Bronchial epithelial cell (primary cell): ENCODE data around the gene STK40. TPM values are rescaled to one million over a fixed set of nuclear protein-coding genes. Genes with fewer than 3 reads are reported as not detected.

Experiments
- DNase-seq: peaks from one replicate; pipeline ENCODE4 v3.0.0-alpha.2; 2010; ENCODE audit warnings: low read depth
- FAIRE-seq: peaks from 2 replicates; lab custom pipeline; 2011; peaks lifted over from hg19 to GRCh38; lab: Jason Lieb, UNC
- H3K27me3 ChIP-seq: 2 replicates; pipeline ENCODE4 v1.5.1; 2011; ENCODE audit warnings: low read length; ENCODE audit not compliant: control insufficient read depth, insufficient read depth
- H3K36me3 ChIP-seq: 2 replicates; pipeline ENCODE4 v1.5.1; 2011; ENCODE audit warnings: low read length; ENCODE audit not compliant: control insufficient read depth, insufficient read depth
- H3K4me3 ChIP-seq: 2 replicates; pipeline ENCODE4 v1.5.1; 2011; ENCODE audit warnings: mild to moderate bottlenecking, low read depth, low read length, control low read depth
- CTCF ChIP-seq: IDR thresholded peaks from 2 replicates; pipeline ENCODE4 v1.5.1; 2011; ENCODE audit warnings: mild to moderate bottlenecking, moderate library complexity, low read length, control low read depth, inconsistent platforms; ENCODE audit not compliant: insufficient read depth, severe bottlenecking
- total RNA-seq: library from RNA; depleted of rRNA; stranded (reverse); fragments of >200 nt; gene quantifications from 2 replicates; pipeline ENCODE4 v1.2.1, GENCODE V29; 2014

STK40 gene
- total RNA-seq, 1 donor from 2014 or later: 9.0 TPM

GRCh38 chr1:36414384-36414783 is 28.7 kb upstream of the STK40 start:
- Histone ChIP-seq H3K4me3 (no peak overlapping the region), H3K27me3 (no peaks in the 10 kb centered on the region), H3K36me3 (no peaks in the 10 kb centered on the region)
- no peak for TF ChIP-seq CTCF
- FAIRE-seq (no peak), DNase-seq (no peak)

DNA sequence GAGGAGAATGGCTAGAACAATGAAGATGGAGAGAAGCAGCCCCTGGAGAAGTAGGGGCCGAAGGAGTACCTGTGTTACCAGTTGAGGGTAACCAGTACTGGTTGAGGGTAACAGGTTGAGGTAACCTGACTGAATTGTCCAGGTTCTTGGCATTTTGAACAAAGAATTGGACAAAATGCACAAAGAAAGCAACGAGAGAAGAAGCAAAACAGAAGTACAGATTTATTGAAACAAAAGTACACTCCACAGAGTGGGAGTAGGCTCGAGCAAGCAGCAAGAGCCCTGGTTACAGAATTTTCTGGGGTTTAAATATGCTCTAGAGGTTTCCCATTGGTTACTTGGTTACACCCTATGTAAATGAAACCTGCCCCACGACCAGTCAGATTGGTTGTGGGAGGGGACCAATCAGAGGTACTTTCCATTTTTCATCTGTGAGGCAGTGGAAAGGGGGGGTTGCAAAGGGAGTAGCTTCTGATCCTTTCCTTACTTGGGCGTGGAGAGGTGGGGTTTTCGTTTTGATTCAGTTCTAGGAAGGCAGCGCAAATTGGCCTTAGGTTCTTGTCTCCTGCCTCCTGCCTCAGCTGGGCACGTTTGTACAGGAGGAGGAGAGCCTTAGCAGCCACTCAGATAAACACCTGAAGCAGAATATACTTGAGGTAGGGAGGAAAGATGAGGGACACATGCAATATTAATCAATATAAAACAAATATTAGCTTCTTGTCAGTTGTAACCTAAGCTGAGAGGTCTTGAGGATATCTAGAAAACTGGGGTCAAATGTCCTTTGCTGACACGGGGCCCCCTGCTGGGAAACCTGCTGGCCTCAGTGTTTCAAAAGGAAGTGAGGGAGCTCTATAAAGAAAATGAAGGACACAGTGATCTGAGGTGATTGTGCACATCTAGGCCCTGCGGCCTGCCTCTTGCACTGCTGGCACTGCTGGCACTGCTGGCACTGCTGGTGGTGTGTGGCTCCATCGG is 26.2 kb upstream of the STK40 start:
- H3K4me3 ChIP-seq: no peak overlapping the region
- peak; percentile 54 for DNase-seq
- no peak for FAIRE-seq
- H3K36me3 ChIP-seq: no peaks in the 10 kb centered on the region
- no peaks in the 10 kb centered on the region for H3K27me3 ChIP-seq
- TF ChIP-seq CTCF: no peak

DNA sequence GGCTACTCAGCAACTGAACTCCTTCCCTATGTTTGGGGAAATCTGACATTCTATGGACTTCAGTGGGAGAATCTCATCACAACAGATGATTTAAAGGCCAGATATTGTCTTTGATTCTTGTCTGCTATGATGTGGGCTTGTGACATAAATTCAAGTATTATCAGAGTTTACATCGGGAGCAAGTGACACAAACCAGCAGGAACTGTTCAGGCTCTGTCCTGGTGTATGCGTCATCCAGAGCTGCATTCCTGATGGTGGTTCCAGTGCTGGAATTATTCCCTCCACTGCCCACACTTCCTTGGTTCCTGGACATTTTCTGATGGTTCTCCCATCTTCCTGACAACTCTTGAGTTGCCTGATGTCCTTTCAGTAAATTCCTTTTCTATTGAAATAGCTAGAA is 22.8 kb upstream of the STK40 start:
- Histone ChIP-seq H3K36me3 (no peaks in the 10 kb centered on the region), H3K27me3 (no peaks in the 10 kb centered on the region), H3K4me3 (no peak overlapping the region)
- no peak for FAIRE-seq
- TF ChIP-seq CTCF: no peak
- DNase-seq: peak; percentile 3

DNA sequence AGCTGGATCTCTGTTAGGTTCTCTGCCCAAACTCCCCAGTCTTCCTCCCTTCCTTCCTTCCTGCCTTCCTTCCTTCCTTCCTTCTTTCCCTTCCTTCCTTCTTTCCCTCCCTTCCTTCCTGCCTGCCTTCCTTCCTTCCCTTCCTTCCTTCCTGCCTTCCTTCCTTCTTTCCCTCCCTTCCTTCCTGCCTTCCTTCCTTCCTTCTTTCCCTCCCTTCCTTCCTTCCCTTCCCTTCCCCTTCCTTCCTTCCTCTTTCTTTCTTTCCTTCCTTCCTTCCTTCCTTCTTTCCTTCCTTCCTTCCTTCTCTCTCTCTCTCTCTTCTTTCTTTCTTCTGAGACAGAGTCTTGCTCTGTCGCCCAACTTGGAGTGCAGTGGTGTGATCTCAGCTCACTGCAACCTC is 20.7 kb upstream of the STK40 start:
- H3K4me3 ChIP-seq: no peak overlapping the region
- no peak for FAIRE-seq

GRCh38 chr1:36402504-36402890 is 16.8 kb upstream of the STK40 start:
- DNase-seq (no peak), FAIRE-seq (no peak)
- no peak overlapping the region for H3K4me3 ChIP-seq
- H3K36me3 ChIP-seq: no peaks in the 10 kb centered on the region
- no peaks in the 10 kb centered on the region for H3K27me3 ChIP-seq
- TF ChIP-seq CTCF: no peak

More for the DNA sequence above, 20.7 kb upstream of the STK40 start:
- H3K36me3 ChIP-seq: no peaks in the 10 kb centered on the region
- H3K27me3 ChIP-seq: no peaks in the 10 kb centered on the region
- TF ChIP-seq CTCF: no peak
- DNase-seq: no peak
